A549 (cell line): ENCODE data around the gene BICDL1. TPM values are rescaled to one million over a fixed set of nuclear protein-coding genes. Genes with fewer than 3 reads are reported as not detected.

Experiments used
- ATAC-seq, 2 experiments: fragments of 200-7000 bp in 1 of 2; fragments of >200 bp in 1 of 2; cut with Nextera tagmentation in 1 of 2; cut with Tn5 transposase in 1 of 2; 3 replicates each; pipeline versions ENCODE4 v1.8.0 to v1.9.1; 2018 to 2020; ENCODE audit warnings: mild to moderate bottlenecking in 1 of 2, moderate library complexity in 1 of 2
- CTCF ChIA-PET: fragments of 300-600 bp; sonication (Branson Sonifier 250); formaldehyde crosslinking; extraction: SDS; loops from one replicate; lab custom pipeline; 2021; ENCODE audit warnings: antibody characterized with exemption, inconsistent platforms; lab: Yijun Ruan, JAX
- POLR2A ChIA-PET: fragments of 350-600 bp; formaldehyde crosslinking; extraction: SDS; loops from one replicate; lab custom pipeline; 2021; ENCODE audit warnings: antibody characterized with exemption, inconsistent platforms; lab: Yijun Ruan, JAX
- DNase-seq, 2 experiments: peaks; one replicate each; pipeline versions ENCODE4 v3.0.0 to v3.0.0-alpha.2; 2011 to 2016; ENCODE audit warnings: low read depth in 1 of 2, low spot score in 1 of 2
- FAIRE-seq: peaks from 2 replicates; lab custom pipeline; 2011; peaks lifted over from hg19 to GRCh38; lab: Jason Lieb, UNC
- H3K27ac ChIP-seq, 2 experiments: fragments of >200 bp; sonication (Bioruptor Twin); formaldehyde crosslinking; 3 replicates each; pipeline ENCODE4 v1.5.1; 2016 to 2017
- H3K4me1 ChIP-seq: fragments of >200 bp; sonication (Bioruptor Twin); formaldehyde crosslinking; 3 replicates; pipeline ENCODE4 v1.6.1; 2016
- H3K4me2 ChIP-seq: fragments of >200 bp; sonication (Bioruptor Twin); formaldehyde crosslinking; 3 replicates; pipeline ENCODE4 v1.6.1; 2016
- H3K4me3 ChIP-seq: fragments of >200 bp; sonication (Bioruptor Twin); formaldehyde crosslinking; 3 replicates; pipeline ENCODE4 v1.5.1; 2016
- H3K9me3 ChIP-seq: fragments of >200 bp; sonication (Bioruptor Twin); formaldehyde crosslinking; 3 replicates; pipeline ENCODE4 v1.6.1; 2016
- ATOH8 ChIP-seq: fragments of 250-450 bp; sonication (Bioruptor Pico); IDR thresholded peaks from 2 replicates; pipeline ENCODE4 v1.5.0; 2020; ENCODE audit warnings: low read depth, mild to moderate bottlenecking, moderate library complexity
- BHLHE40 ChIP-seq: IDR thresholded peaks from 2 replicates; pipeline ENCODE4 v1.6.1; 2012; ENCODE audit warnings: low read depth, low read length, inconsistent platforms
- CBX8 ChIP-seq: fragments of 200-600 bp; sonication (generic); IDR thresholded peaks from 2 replicates; pipeline ENCODE4 v1.6.1; 2016
- CEBPB ChIP-seq, 2 experiments: fragments of >200 bp in 1 of 2; sonication (Bioruptor Twin) in 1 of 2; formaldehyde crosslinking in 1 of 2; IDR thresholded peaks; 2 replicates each; pipeline ENCODE4 v1.6.1; 2012 to 2016
- CHD2 ChIP-seq: fragments of 150-350 bp; IDR thresholded peaks from 2 replicates; pipeline ENCODE4 v1.6.1; 2014; ENCODE audit warnings: low read length; ENCODE audit not compliant: partially characterized antibody
- E2F6 ChIP-seq: IDR thresholded peaks from 2 replicates; pipeline ENCODE4 v1.6.1; 2012; ENCODE audit warnings: low read depth, borderline replicate concordance
- EHMT2 ChIP-seq: fragments of 200-600 bp; sonication (generic); IDR thresholded peaks from 2 replicates; pipeline ENCODE4 v1.6.1; 2016; ENCODE audit warnings: antibody characterized with exemption, low read depth, mild to moderate bottlenecking, moderate library complexity
- ELK1 ChIP-seq: fragments of 150-350 bp; IDR thresholded peaks from 2 replicates; pipeline ENCODE4 v1.6.1; 2014; ENCODE audit warnings: low read depth, mild to moderate bottlenecking, low read length
- EP300 ChIP-seq, 2 experiments: fragments of >200 bp; sonication (Bioruptor Twin); formaldehyde crosslinking; IDR thresholded peaks; 2 replicates in 1 of 2; 3 replicates in 1 of 2; pipeline ENCODE4 v1.6.1; 2016 to 2017
- ESRRA ChIP-seq: fragments of 150-350 bp; IDR thresholded peaks from 2 replicates; pipeline ENCODE4 v1.6.1; 2014; ENCODE audit warnings: mild to moderate bottlenecking, low read length, borderline replicate concordance
- FOSB ChIP-seq: fragments of 250-450 bp; sonication (Bioruptor Pico); IDR thresholded peaks from 2 replicates; pipeline ENCODE4 v1.5.0; 2020; ENCODE audit warnings: mild to moderate bottlenecking, moderate library complexity
- HOXA7 ChIP-seq: fragments of 250-450 bp; sonication (Bioruptor Pico); IDR thresholded peaks from 2 replicates; pipeline ENCODE4 v1.5.0; 2020; ENCODE audit warnings: mild to moderate bottlenecking, moderate library complexity
- JUN ChIP-seq, 2 experiments: fragments of >200 bp; sonication (Bioruptor Twin); formaldehyde crosslinking; IDR thresholded peaks; 2 replicates in 1 of 2; 3 replicates in 1 of 2; pipeline ENCODE4 v1.6.1; 2016 to 2017
- JUNB ChIP-seq: fragments of >200 bp; sonication (Bioruptor Twin); formaldehyde crosslinking; IDR thresholded peaks from 2 replicates; pipeline ENCODE4 v1.6.1; 2016
- KDM5A ChIP-seq: fragments of 200-600 bp; sonication (generic); IDR thresholded peaks from 2 replicates; pipeline ENCODE4 v1.6.1; 2016; ENCODE audit warnings: antibody characterized with exemption, mild to moderate bottlenecking
- MAX ChIP-seq: IDR thresholded peaks from 2 replicates; pipeline ENCODE4 v1.6.1; 2012
- MAZ ChIP-seq: fragments of 150-350 bp; IDR thresholded peaks from 2 replicates; pipeline ENCODE4 v1.6.1; 2014; ENCODE audit warnings: antibody characterized with exemption, low read depth, low read length, borderline replicate concordance
- NPAS2 ChIP-seq: fragments of 250-450 bp; sonication (Bioruptor Pico); IDR thresholded peaks from 2 replicates; pipeline ENCODE4 v1.8.0; 2022; ENCODE audit warnings: mild to moderate bottlenecking, moderate library complexity, borderline replicate concordance
- PHF8 ChIP-seq: fragments of 200-600 bp; sonication (generic); IDR thresholded peaks from 2 replicates; pipeline ENCODE4 v1.6.1; 2016; ENCODE audit warnings: low read depth, mild to moderate bottlenecking, antibody characterized with exemption, moderate library complexity, borderline replicate concordance
- POLR2AphosphoS2 ChIP-seq: conservative IDR thresholded peaks from 2 replicates; pipeline ENCODE4 v1.6.1; 2012; ENCODE audit warnings: low read length, improper control_type of control experiment, inconsistent platforms
- RARB ChIP-seq: fragments of 250-450 bp; sonication (Bioruptor Pico); IDR thresholded peaks from 2 replicates; pipeline ENCODE4 v1.8.0; 2021; ENCODE audit warnings: mild to moderate bottlenecking, moderate library complexity
- RNF2 ChIP-seq: fragments of 200-600 bp; sonication (generic); IDR thresholded peaks from 2 replicates; pipeline ENCODE4 v1.6.1; 2016; ENCODE audit warnings: low read depth, mild to moderate bottlenecking, antibody characterized with exemption, moderate library complexity, borderline replicate concordance
- SMC3 ChIP-seq: fragments of >200 bp; sonication (Bioruptor Twin); formaldehyde crosslinking; IDR thresholded peaks from 3 replicates; pipeline ENCODE4 v1.6.1; 2018; ENCODE audit warnings: inconsistent platforms
- TP53 ChIP-seq: fragments of 250-450 bp; sonication (Bioruptor Pico); IDR thresholded peaks from 2 replicates; pipeline ENCODE4 v1.5.0; 2021; ENCODE audit warnings: mild to moderate bottlenecking, moderate library complexity
- ZFP36 ChIP-seq: fragments of 450-650 bp; IDR thresholded peaks from 2 replicates; pipeline ENCODE4 v1.6.1; 2014; ENCODE audit warnings: borderline replicate concordance; ENCODE audit not compliant: partially characterized antibody
- ZNF302 ChIP-seq: fragments of 250-450 bp; sonication (Bioruptor Pico); IDR thresholded peaks from 2 replicates; pipeline ENCODE4 v1.9.0; 2021; ENCODE audit warnings: inconsistent platforms, mild to moderate bottlenecking, moderate library complexity
- ZSCAN20 ChIP-seq: fragments of 250-450 bp; sonication (Bioruptor Pico); IDR thresholded peaks from 2 replicates; pipeline ENCODE4 v1.8.0; 2022; ENCODE audit warnings: mild to moderate bottlenecking, moderate library complexity
- WGBS: methylation state at CpG from one replicate; pipeline ENCODE4 v1.1.6; 2017; ENCODE audit errors: missing lambda C conversion rate; 5-methylcytosine and 5-hydroxymethylcytosine counted together
- polyA plus RNA-seq, 4 experiments: library from polyadenylated mRNA; depleted of rRNA in 3 of 4; stranded (reverse); fragments of >200 nt; fragmentation: RNase III in 1 of 4; extraction: RNeasy Plus Mini Kit Qiagen cat#74134 plus additional on column Dnase treatment in 1 of 4; gene quantifications; 2 replicates in 3 of 4; 3 replicates in 1 of 4; pipeline ENCODE4 v1.2.3, GENCODE V29; 2011 to 2017

Gene BICDL1
- polyA plus RNA-seq, 2 of the 4 experiments (the other 2 are of a cell fraction): 3.8 to 4.5 TPM

- POLR2A ChIA-PET: no interaction called here
- no peak for DNase-seq
- ATAC-seq: peak in 1 of 2 experiments; percentile 42; a peak in 1 of 6 replicates
Observed at GRCh38 chr12:120006258-120006975, 17.4 kb downstream of the BICDL1 start.

GRCh38 chr12:120007272-120007671, 18.2 kb downstream of the BICDL1 start:
- Histone ChIP-seq H3K4me3 (no peak overlapping the region), H3K4me2 (no peak overlapping the region), H3K27ac (no peak overlapping the region), H3K9me3 (no peaks in the 10 kb centered on the region), H3K4me1 (no peaks in the 10 kb centered on the region)
- ChIA-PET POLR2A (no interaction called here), CTCF (interaction anchor here (1.0 to 1.2 kb wide), 2 partner anchors 10 to 61 kb away, joined by 3 read pairs; no protein-coding TSS in a partner anchor)
- FAIRE-seq (no peak), ATAC-seq (no peak), DNase-seq (no peak)
- WGBS: 70% methylated on average over 3 of the region's 3 CpGs
- TF ChIP-seq NPAS2 (CRISPR knock-in tag) (no peak), ZFP36 (no peak), E2F6 (no peak), ATOH8 (CRISPR knock-in tag) (no peak), TP53 (CRISPR knock-in tag) (no peak), POLR2AphosphoS2 (no peak), CBX8 (no peak), CHD2 (no peak), ESRRA (no peak), JUNB (no peak), RARB (CRISPR knock-in tag) (no peak), ZNF302 (CRISPR knock-in tag) (no peak), HOXA7 (no peak), RNF2 (no peak), ZSCAN20 (CRISPR knock-in tag) (no peak), SMC3 (no peak)

More at GRCh38 chr12:120006258-120006975, 17.4 kb downstream of the BICDL1 start:
- no peaks in the 10 kb centered on the region for H3K4me1 ChIP-seq
- no peak overlapping the region for H3K4me3 ChIP-seq
- H3K4me2 ChIP-seq: no peak overlapping the region
- no peaks in the 10 kb centered on the region for H3K9me3 ChIP-seq
- 63% methylated on average over 3 of the region's 3 CpGs for WGBS
- CTCF ChIA-PET: interaction anchor here (0.6 to 1.6 kb wide), 4 partner anchors 11 to 1077 kb away, joined by 3 read pairs; partner anchors contain the start of gene BICDL1
- no peak for TF ChIP-seq JUN (IDR thresholded peaks at IDR 0.05)
- no peak for TF ChIP-seq BHLHE40
- TF ChIP-seq ELK1: no peak
- TF ChIP-seq TP53 (CRISPR knock-in tag): no peak
- no peak for TF ChIP-seq PHF8
- no peak for TF ChIP-seq KDM5A
- TF ChIP-seq EHMT2: no peak
- no peak for TF ChIP-seq FOSB (CRISPR knock-in tag)
- no peak for TF ChIP-seq CHD2
- TF ChIP-seq MAX: no peak
- TF ChIP-seq EP300 (IDR thresholded peaks at IDR 0.05): no peak
- no peak for TF ChIP-seq ZNF302 (CRISPR knock-in tag)
- TF ChIP-seq MAZ: no peak
- TF ChIP-seq CEBPB (IDR thresholded peaks at IDR 0.05): no peak
- TF ChIP-seq, all 56 proteins: peak for 0
- H3K27ac ChIP-seq: no peak overlapping the region
- FAIRE-seq: no peak
